Measurements from ENCODE around the gene PNMA6A.
"Not testable (repeated sequence)": the region's sequence is repeated elsewhere in the genome, so short reads cannot be mapped to it uniquely, and the experiment has no call there.

The PNMA6A gene

DNA sequence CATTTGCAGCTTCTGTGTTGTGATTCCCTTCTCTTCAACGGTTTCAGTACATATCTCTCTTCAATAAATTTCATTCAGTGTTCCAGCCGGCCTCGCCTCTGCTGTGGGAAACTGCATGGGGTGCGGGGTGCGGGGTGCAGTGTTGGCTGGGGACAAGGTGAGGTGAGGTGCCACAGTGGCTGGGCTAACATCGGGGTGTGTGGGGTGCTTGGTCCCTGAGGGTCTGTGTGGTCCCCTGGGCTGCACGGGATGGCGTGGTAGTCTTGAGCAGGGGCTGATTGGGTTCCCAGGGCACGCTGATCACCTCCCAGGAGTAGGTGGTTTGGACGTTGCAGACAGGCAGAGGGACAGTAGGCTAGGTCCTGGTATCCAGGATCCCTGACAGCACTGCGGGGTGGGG, 2.7 kb downstream of the PNMA6A start:
- no peak for DNase-seq

DNA sequence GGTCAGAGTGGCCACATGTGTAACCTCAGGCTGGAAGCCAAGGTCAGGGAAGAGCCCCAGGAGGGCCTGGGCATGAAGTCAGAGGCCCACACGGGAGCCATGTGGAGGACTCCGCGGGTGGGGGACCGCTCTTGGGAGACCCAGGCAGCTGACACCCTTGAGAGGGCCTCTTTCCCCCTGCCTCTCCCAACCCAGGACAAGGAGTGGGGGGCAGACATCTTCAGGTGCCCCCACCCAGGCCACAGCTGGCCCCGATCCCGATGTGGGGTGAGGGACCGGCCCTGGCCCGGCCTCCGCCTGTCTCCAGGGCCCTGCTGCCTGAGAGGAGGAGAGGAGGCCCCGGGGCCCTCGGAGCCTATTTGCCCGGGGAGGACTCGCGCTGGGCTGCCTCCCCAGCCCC, 3.1 kb downstream of the PNMA6A start:
- no peak for DNase-seq

- not testable (repeated sequence) for DNase-seq
Measured at GRCh38 chrX:153077437-153078135, 5.3 kb downstream of the PNMA6A start.

- not testable (repeated sequence) for DNase-seq
Measured at GRCh38 chrX:153083238-153083923, 11.1 kb downstream of the PNMA6A start.

DNA sequence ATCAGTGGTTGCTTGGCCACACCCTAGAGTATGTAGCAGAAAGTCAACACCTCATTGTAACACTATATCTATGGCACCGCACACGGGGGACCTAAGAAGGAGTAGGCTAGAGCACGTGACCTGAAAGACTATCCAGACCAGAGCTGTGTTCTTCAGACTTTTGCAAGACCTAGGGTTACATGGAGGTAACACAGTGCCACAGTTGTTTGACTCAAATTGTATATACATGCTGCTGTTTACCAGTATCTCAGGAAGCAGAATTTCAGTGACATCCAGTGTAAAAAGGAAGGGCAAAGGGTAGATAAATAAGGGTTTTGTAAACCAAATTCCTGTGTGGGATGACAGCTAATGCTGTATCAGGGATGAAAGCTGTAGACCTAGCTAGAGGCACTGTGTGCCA, 30.2 kb downstream of the PNMA6A start:
- no peak for DNase-seq

DNA sequence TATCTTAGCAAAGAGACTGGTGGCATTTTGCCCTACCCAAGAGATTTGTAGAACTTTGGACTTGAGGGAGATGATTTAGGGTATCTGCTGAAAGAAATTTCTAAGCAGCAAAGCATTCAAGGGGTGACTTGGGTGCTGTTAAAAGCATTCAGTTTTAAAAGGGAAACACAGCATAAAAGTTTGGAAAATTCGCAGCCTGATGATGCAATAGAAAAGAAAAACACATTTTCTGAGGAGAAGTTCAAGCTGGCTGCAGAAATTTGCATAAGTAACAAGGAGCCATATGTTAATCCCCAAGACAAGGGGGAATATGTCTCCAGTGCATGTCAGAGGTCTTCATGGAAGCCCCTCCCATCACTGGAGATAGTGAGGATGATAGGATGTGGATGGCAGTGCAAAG, 32.7 kb downstream of the PNMA6A start:
- not testable (repeated sequence) for DNase-seq

- not testable (repeated sequence) for DNase-seq
Measured at GRCh38 chrX:153106092-153106801, 34.0 kb downstream of the PNMA6A start.

GRCh38 chrX:153110735-153111134, 38.5 kb downstream of the PNMA6A start:
- DNase-seq: not testable (repeated sequence)

GRCh38 chrX:153113851-153114250, 41.6 kb downstream of the PNMA6A start:
- not testable (repeated sequence) for DNase-seq

- DNase-seq: not testable (repeated sequence)
Measured at GRCh38 chrX:153117754-153118153, 45.5 kb downstream of the PNMA6A start.

- DNase-seq: not testable (repeated sequence)
Measured at GRCh38 chrX:153120230-153120629, 48.0 kb downstream of the PNMA6A start.

DNA sequence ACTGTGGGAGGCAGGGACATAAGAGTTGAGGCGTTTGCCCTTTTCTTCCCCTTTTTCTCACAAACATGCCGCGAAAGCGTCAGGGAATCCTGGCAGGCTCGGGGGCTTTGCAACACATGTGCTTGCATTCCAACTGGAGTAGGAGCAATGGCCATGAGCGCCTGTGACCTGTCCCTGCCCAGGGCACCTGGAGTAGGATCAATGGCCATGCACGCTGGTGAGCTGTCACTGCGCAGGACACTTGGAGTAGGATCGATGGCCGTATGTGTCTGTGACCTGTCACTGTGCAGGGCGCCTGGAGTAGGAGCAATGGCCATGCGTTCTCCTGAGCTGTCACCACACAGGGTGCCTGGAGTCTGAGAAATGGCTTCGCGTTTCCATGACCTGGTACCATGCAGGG, 51.2 kb downstream of the PNMA6A start:
- DNase-seq: not testable (repeated sequence)

Data from nucleus accumbens (tissue), 56 donors.